Uterus (tissue), 2 donors: ENCODE data around the gene ACSS2.

Experiments
- POLR2A ChIP-seq, 2 donors: fragments of 450-650 bp; IDR thresholded peaks; one replicate each; pipeline ENCODE4 v1.6.1; 2016; ENCODE audit warnings: antibody characterized with exemption in 2 of 2, mild to moderate bottlenecking in 1 of 2, moderate library complexity in 1 of 2
- TF ChIP-seq, protein P1 (sequence below), 4 experiments: fragments of 200-600 bp in 2 of 4; fragments of 450-650 bp in 2 of 4; sonication (generic) in 2 of 4; IDR thresholded peaks; one replicate each; pipeline ENCODE4 v1.5.1; 2016 to 2019; ENCODE audit warnings: antibody characterized with exemption in 4 of 4, mild to moderate bottlenecking in 2 of 4, moderate library complexity in 1 of 4

DNA sequence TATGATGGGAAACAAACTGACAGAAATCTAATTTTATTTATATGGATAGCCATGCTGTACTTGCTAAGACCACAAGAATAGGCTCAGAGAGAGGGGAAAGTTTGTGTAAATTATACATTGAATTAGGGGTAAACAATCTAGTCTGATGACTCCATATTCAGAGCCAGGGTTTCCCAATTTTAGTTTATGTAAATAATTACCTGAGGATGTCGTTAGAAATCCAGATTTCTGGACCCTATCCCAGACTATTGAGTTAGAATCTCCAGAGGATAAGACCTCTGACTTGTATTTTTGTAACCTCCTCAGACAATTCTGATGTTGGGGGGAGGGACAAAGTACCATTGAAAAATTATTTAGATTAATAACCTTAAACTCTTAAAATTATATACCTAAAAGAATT lies 18.3 kb downstream of the ACSS2 start:
- TF ChIP-seq, protein P1, sequence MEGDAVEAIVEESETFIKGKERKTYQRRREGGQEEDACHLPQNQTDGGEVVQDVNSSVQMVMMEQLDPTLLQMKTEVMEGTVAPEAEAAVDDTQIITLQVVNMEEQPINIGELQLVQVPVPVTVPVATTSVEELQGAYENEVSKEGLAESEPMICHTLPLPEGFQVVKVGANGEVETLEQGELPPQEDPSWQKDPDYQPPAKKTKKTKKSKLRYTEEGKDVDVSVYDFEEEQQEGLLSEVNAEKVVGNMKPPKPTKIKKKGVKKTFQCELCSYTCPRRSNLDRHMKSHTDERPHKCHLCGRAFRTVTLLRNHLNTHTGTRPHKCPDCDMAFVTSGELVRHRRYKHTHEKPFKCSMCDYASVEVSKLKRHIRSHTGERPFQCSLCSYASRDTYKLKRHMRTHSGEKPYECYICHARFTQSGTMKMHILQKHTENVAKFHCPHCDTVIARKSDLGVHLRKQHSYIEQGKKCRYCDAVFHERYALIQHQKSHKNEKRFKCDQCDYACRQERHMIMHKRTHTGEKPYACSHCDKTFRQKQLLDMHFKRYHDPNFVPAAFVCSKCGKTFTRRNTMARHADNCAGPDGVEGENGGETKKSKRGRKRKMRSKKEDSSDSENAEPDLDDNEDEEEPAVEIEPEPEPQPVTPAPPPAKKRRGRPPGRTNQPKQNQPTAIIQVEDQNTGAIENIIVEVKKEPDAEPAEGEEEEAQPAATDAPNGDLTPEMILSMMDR (IDR thresholded peaks at IDR 0.05), result no peak
- TF ChIP-seq POLR2A (IDR thresholded peaks at IDR 0.05), result no peak
